Stimulated activated CD4-positive, alpha-beta T cell treated with anti-CD3 and anti-CD28 coated beads, Interleukin-4, amount 100 ng/mL, for 24 hours (primary cell): Measurements from ENCODE around the gene WDHD1.
"Not testable (repeated sequence)": the region's sequence is repeated elsewhere in the genome, so short reads cannot be mapped to it uniquely, and the experiment has no call there.

ENCODE experiments used
- DNase-seq: peaks from one replicate; pipeline ENCODE4 v3.0.0-alpha.2; 2020

WDHD1 gene

DNA sequence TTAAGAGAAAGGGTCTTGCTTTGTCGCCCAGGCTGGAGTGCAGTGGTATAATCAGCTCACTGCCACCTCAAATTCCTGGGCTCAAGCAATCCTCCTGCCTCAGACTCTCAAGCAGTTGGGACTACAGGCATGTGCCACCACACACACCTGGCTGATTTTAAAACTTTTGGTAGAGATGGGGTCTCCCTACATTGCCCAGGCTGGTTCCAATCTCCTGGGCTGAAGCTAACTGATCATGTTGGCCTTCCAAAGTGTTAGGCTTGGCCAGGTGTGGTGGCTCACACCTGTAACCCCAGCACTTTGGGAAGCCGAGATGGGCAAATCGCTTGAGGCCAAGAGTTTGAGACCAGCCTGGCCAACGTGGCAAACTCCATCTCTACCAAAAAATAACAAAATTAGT lies 80.4 kb downstream of the WDHD1 start:
- no peak for DNase-seq

- no peak for DNase-seq
Measured at GRCh38 chr14:54944737-54945391, 82.0 kb downstream of the WDHD1 start.

DNA sequence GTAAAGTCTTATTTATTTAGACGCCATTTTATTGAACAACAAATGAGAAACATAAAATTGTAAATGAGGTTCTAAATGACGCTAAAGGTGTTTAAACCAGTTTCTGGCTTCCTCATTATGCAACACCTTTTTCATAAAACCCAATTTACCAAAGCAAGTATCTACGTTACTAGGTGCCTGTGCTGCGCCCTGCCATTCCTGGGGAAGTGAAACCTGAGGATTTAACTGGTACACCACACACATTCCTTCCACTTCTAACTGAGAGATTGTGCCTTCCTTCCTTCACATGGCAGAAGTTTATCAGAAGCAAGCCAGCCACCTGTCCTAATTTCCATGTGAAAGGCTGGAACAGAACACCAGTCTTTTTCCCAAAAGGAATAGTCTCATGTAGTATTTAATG lies 84.0 kb downstream of the WDHD1 start:
- DNase-seq = no peak

GRCh38 chr14:54936816-54937215 lies 90.1 kb downstream of the WDHD1 start:
- DNase-seq = no peak

GRCh38 chr14:54935958-54936357 lies 90.9 kb downstream of the WDHD1 start:
- no peak for DNase-seq

GRCh38 chr14:54935100-54935499 lies 91.8 kb downstream of the WDHD1 start:
- no peak for DNase-seq

GRCh38 chr14:54933006-54933405 lies 93.9 kb downstream of the WDHD1 start:
- no peak for DNase-seq

DNA sequence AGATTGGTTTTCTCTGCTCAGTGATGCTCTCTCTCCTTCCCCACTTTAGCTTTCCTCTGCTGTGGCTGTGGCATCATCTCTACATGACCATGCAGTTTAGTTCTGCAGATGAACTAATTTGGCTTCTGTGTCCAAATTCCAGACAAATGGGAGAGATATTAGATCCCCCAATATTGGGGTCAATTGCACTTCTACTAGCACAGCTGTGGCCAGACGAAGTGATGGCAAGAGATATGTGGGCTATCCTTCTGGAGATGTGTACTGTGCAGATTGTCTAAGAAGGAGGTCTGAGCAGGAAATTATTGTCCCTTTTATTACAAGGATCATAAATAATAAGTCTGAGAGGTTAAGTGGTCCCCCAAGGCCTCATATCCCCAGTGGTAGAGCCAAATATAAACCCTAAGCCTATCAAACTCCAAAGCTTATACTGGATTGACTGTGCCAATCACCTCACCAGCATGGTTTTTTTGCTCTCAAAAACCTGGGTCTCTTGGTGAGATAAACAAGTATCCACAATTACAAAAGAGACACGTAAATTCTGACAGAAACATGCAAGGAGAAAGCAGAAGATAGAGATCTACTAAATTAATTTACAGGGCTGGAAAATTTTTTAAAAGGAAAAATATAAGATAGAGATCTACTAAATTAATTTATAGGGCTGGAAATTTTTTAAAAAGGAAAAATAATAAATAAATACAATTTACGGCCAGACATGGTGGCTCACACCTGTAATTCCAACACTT lies 95.1 kb downstream of the WDHD1 start:
- no peak for DNase-seq

- DNase-seq = no peak
Measured at GRCh38 chr14:54931101-54931500, 95.8 kb downstream of the WDHD1 start.

GRCh38 chr14:54929556-54929955 lies 97.3 kb downstream of the WDHD1 start:
- DNase-seq = no peak

DNA sequence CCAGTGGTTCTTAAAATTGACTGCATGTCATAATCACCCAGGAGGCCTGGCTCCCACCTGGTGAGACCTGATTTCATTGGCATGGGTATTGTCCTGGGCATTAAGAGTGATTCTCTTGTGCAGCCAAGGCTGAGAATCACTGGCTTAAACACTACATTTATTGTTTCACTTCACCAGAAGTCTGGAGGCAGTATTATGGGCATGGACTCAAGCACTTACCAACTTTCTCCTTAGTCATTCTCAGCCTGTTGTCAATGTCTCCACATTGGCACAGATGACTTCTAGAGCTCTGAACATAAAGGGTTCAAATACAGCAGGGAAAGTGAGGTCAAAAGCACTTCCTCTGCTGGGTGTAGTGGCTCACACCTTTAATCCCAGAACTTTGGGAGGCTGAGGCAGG lies 98.7 kb downstream of the WDHD1 start:
- DNase-seq = no peak

DNA sequence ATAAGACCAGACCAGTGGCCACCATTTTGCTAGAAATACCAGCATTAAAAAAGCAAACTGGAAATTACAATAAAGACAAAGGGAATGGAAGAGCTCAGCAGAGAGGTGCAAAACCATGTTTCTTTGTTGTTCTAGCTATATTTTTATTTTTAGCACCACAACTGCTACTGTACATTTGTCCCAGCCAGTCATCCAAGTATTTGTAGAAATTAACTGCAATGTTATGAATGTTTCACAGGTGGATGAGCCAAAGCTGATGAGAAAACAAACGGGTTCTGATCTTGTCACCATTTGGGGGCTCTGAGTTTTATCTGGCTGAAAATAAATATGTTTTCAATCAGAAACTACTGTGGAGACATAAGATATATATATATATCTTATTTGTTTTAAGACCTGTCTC lies 99.3 kb downstream of the WDHD1 start:
- no peak for DNase-seq

DNA sequence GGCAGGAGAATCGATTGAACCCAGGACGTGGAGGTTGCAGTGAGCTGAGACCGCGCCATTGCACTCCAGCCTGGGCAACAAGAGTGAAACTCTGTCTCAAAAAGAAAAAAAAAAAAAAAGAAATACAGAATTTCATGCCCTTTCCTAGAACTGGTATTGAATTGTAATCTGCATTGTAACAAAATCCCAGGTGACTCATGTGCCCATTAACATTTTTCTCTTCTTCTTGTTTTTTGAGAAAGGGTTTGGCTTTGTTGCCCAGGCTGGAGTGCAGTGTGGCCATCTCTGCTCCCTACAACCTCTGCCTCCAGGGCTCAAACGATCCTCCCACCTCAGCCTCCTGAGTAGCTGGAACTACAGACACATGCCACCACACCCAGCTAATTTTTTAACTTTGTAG lies 100.3 kb downstream of the WDHD1 start:
- DNase-seq = not testable (repeated sequence)

- DNase-seq = no peak
Measured at GRCh38 chr14:54922598-54922997, 104.3 kb downstream of the WDHD1 start.

GRCh38 chr14:54920052-54920451 lies 106.8 kb downstream of the WDHD1 start:
- no peak for DNase-seq

DNA sequence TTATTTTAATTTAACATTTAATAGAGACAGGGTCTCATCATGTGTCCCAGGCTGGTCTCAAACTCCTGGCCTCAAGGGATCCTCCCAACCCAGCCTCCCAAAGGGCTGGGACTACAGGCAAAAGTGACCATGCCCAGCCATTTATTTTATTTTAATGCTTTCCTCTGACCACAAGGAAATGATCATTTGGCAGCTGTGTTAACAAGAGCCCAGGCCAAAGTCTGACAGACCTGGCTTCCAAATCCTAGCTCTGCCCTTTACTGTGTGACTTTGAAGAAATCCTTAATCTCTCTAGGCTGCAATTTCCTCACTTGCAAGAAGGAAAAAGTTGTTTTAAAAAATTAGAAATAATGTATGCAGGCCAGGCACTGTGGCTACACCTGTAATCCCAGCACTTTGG lies 107.6 kb downstream of the WDHD1 start:
- no peak for DNase-seq

DNA sequence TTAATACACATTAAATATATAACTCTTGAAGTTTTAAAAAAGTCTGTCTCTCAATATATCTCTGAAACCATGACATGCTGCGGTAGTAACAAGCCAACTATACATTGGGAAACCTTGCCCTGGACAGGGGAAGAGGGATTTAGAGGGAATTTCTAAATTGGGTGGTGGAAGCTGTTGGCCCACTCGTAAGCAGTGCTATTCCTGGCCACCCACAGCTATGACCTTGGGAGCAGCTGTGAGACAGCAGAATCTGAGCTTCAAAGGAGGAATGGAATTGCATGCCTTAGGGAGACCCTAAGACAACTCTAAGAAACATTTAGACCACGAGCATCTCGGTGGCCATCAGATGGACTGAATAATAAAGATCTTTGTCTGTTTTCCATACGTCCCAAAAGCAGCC lies 108.5 kb downstream of the WDHD1 start:
- no peak for DNase-seq

DNA sequence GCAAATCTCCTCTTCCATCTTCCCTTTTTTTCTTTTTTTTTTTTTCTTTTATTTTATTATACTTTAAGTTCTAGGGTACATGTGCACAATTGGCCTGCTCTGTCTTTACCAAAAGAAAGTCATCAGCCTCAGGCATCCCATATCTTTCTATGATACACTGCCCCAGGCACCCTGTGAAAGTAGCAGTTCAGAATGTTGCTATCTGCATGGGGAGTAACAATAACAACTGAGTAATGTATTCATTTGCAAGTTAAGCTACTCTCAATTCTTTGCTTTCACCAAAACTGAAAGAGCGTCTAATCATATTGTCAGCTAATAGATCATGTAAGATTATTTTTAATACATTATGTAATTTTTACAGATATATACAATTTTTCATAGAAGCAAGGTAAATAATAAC lies 110.8 kb downstream of the WDHD1 start:
- DNase-seq = no peak

GRCh38 chr14:54909817-54910558 lies 116.9 kb downstream of the WDHD1 start:
- no peak for DNase-seq

GRCh38 chr14:54908973-54909372 lies 117.9 kb downstream of the WDHD1 start:
- not testable (repeated sequence) for DNase-seq

- DNase-seq = no peak
Measured at GRCh38 chr14:54908190-54908589, 118.7 kb downstream of the WDHD1 start.

- DNase-seq = no peak
Measured at GRCh38 chr14:54906075-54906474, 120.8 kb downstream of the WDHD1 start.

GRCh38 chr14:54902521-54903420 lies 124.1 kb downstream of the WDHD1 start, which contains the start of gene GCH1:
GCH1 (minus strand) TSS chr14:54902826; CDS start chr14:54902663, 163 bp downstream.
- peak; percentile 73 for DNase-seq
